DMS114 treated with DMSO at 0.1 percent for 48 hours (cell line): Measurements from ENCODE around the gene GCHFR.

Experiments
- DNase-seq: peaks from one replicate; lab custom pipeline; 2025; ENCODE audit not compliant: unreplicated experiment; lab: John Stamatoyannopoulos, UW

The GCHFR gene

GRCh38 chr15:40754883-40755811 is 8.7 kb upstream of the GCHFR start, which contains the start of gene RMDN3:
TSS of gene RMDN3 (minus strand) at chr15:40755254. CDS start at chr15:40754783, 471 bp downstream.
- DNase-seq = peak; percentile 88

- DNase-seq = peak; percentile 14
Measured at GRCh38 chr15:40755812-40756208, 8.1 kb upstream of the GCHFR start.

- no peak for DNase-seq
Measured at GRCh38 chr15:40756938-40757337, 6.9 kb upstream of the GCHFR start.

- no peak for DNase-seq
Measured at GRCh38 chr15:40759961-40760360, 3.9 kb upstream of the GCHFR start.

GRCh38 chr15:40762919-40763800 is 708 bp upstream of the GCHFR start:
- no peak for DNase-seq

GRCh38 chr15:40764629-40765103 is 798 bp downstream of the GCHFR start:
- DNase-seq = no peak

GRCh38 chr15:40766194-40766815 is 2.4 kb downstream of the GCHFR start:
- no peak for DNase-seq

GRCh38 chr15:40766906-40767837 is 3.3 kb downstream of the GCHFR start:
- no peak for DNase-seq

- no peak for DNase-seq
Measured at GRCh38 chr15:40767838-40768500, 4.1 kb downstream of the GCHFR start.

- DNase-seq = no peak
Measured at GRCh38 chr15:40768521-40769273, 4.8 kb downstream of the GCHFR start.

GRCh38 chr15:40769274-40770146 is 5.6 kb downstream of the GCHFR start, which contains the start of gene C15orf62:
TSS of gene C15orf62 (plus strand) at chr15:40769980. CDS start at chr15:40770496, 516 bp downstream.
- no peak for DNase-seq

GRCh38 chr15:40770147-40770721 is 6.4 kb downstream of the GCHFR start:
- DNase-seq = no peak

- DNase-seq = no peak
Measured at GRCh38 chr15:40771242-40771641, 7.4 kb downstream of the GCHFR start.

- DNase-seq = no peak
Measured at GRCh38 chr15:40772014-40772413, 8.1 kb downstream of the GCHFR start.

- no peak for DNase-seq
Measured at GRCh38 chr15:40773496-40773895, 9.6 kb downstream of the GCHFR start.

GRCh38 chr15:40773902-40774301 is 10.0 kb downstream of the GCHFR start:
- DNase-seq = no peak

GRCh38 chr15:40775007-40775406 is 11.1 kb downstream of the GCHFR start:
- no peak for DNase-seq
